ENCODE results near the gene HSPB8.

Gene HSPB8

DNA sequence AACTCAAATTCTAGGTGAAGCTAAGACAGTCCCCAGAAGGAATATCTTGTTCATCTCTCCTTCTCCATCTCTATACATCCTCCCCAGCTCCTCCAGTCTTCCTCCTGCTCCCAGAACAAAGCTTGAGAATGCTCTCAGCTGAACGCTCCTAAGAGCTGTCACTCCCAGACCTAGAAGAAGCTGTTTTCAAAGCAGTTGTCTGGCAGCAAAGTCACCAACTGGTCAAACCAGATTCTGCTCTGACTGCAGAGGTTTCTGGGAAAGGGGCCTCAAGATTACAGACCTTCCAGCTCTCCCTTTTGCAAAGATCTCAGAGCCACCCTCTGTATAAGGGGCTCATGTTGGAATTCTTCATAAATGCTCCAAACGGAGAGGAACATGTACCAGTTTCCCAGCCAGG, 9.6 kb upstream of the HSPB8 start:
- DNase-seq (ENCODE audit: insufficient read length, low spot score): no peak
- FAIRE-seq: no peak

DNA sequence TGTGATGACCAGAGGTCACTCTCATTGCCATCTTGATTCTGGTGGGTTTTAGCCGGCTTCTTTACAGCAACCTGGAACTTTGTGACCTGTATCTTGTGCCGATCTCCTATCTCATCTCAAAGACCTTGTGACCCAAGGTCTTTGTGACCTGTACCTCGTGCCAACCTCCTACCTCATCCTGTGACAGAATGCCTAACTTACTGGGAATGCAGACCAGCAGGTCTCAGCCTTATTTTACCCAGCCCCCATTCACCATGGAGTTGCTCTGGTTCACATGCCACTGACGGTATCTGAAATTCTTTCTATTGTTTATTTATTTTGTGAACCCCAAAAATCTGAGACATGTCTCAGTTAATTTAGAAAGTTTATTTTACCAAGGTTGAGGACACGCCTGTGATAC, 7.4 kb upstream of the HSPB8 start:
- DNase-seq (ENCODE audit: insufficient read length, low spot score): no peak
- FAIRE-seq: no peak

DNA sequence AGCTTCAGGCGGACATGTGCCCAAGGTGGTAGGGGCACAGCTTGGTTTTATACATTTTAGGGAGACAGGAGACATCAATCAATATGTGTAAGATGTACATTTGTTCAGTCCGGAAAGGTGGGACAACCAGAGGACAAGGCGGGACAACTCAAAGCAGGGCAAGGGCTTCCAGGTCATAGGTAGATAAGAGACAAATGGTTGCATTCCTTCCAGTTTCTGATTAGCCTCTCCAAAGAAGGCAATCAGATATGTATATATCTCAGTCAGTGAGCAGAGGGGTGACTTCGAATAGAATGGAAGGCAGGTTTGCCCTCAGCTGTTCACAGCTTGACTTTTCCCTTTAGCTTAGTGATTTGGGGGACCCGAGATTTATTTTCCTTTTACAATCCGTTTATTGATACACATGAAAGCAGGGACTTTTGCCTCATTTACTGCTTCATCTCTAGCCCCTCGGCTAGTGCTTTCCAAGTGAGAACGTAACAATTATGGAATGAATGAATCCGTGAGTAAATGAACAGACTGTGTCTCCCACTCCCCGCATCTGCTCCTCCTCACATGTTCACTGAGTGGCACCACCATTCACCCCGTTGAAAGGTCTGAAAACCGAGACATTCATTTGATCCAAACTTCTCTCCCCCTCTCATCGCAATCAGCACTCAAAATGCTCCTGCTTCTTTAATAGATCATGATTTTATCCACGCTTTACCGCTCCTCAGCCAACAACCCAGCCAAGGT, 6.9 kb upstream of the HSPB8 start:
- DNase-seq (ENCODE audit: insufficient read length, low spot score): no peak
- FAIRE-seq: no peak

DNA sequence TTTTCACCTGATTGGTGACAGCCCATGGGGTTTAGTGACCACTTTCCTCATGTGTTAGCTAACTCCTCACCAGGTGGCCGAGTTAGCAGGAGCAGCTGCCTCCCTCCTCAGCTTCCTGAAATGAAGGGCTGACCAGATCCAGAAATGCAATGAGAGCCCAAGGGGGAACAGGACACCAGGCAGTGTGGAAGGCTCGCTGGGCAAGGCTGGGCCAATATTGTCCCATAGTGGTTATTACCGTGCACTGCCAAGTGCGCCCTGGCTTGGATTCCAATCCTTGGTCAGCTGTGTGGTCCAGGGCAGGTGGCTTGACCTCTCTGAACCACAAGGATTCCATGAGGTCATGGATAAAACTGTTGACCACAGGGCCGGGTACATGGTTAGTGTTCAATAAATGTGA, 3.6 kb upstream of the HSPB8 start:
- FAIRE-seq (no peak), DNase-seq (ENCODE audit: insufficient read length, low spot score) (no peak)

DNA sequence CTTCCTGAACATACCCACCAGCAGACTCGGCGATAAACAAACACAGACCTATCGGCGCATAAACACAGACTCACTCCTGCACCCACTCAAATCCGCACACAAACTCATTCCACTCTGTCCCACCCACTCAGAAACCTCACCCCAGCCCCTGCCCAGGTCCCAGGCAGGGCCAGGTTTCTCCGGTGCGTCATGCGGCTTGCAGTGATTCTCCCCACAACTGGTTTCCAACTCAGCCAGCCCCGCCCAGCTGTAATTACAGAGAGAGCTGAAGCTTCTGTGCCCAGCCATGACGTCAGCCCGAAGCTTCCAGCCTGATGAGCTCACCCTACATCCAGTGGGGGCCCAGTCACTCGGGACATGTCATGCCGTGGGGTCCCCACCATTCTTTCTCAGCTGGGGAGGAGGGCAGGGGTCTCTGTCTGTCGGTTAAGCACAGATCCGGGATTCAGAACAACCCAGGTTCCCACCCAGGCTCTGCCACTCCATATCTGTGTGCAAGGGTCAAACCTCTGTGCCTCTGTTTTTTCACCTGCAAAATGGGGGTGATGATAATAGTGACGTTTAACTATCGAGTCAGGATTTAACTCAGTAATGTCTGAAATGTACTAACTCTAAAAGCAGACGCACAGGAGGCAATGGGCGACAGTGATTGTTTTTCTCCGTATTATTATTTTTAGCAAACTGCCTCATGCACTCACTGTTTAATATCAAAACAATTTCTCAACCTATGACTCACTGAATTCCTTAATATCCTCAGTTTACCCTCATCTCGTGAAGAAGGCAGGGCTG, 2.3 kb upstream of the HSPB8 start:
- FAIRE-seq: no peak
- no peak for DNase-seq (ENCODE audit: insufficient read length, low spot score)

DNA sequence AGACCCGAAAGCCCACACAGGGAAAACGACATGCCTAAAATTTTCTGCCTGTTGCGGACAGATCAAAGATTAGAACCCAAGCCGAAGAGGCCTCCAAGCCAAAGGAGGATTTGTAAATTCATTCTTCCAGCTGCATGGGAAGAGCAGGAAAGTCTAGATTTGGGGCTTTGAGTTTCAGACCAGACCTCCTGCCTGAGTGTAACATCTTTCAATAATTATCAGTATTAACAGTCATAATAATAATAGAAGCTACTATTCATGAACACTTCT, 1.7 kb upstream of the HSPB8 start:
- DNase-seq (ENCODE audit: insufficient read length, low spot score) (no peak), FAIRE-seq (no peak)

DNA sequence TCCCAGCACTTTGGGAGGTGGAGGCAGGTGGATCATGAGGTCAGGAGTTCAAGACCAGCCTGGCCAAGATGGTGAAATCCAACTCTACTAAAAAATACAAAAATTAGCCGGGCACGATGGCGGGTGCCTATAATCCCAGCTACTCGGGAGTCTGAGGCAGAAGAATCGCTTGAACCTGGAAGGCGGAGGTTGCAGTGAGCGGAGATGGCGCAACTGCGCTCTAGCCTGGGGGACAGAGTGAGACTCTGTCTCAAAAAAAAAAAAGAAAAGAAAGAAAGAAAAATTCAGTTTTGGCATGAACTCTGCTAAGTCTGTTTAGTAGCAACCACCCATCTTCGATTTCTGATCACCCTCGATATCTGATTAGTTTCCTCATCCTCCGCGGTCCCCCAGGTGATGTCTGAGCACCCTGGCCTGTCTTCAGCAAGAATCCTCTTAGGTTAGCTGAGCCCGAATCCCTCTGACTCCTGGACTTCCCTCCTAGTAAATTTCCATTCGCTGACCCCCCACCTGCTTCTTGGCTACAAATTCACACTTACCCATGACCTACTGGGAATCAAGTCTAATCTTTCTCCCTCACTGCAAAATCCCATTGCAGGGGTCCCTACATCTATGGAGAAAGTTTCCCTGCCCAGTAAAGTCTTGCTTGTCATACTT, 879 bp upstream of the HSPB8 start:
- no peak for DNase-seq (ENCODE audit: insufficient read length, low spot score)
- no peak for FAIRE-seq

DNA sequence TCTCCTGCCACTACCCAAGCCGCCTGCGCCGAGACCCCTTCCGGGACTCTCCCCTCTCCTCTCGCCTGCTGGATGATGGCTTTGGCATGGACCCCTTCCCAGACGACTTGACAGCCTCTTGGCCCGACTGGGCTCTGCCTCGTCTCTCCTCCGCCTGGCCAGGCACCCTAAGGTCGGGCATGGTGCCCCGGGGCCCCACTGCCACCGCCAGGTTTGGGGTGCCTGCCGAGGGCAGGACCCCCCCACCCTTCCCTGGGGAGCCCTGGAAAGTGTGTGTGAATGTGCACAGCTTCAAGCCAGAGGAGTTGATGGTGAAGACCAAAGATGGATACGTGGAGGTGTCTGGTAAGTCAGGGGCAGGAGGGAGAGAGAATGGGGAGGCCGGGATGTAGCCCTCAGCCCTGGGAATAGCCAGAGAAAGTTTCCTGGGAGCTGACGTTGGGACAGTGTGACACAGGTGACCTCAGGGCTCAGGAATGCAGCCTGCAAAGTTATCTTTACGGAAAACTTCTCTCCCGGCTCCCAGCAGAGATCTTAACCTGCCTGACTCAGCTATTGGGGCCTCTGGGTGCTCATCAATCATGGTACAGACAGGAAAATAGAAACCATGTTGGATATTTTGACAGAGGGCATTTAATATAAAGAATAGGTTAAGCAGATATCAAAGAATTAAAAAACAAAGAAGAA, 747 bp downstream of the HSPB8 start:
- DNase-seq (ENCODE audit: insufficient read length, low spot score): no peak
- FAIRE-seq: no peak

DNA sequence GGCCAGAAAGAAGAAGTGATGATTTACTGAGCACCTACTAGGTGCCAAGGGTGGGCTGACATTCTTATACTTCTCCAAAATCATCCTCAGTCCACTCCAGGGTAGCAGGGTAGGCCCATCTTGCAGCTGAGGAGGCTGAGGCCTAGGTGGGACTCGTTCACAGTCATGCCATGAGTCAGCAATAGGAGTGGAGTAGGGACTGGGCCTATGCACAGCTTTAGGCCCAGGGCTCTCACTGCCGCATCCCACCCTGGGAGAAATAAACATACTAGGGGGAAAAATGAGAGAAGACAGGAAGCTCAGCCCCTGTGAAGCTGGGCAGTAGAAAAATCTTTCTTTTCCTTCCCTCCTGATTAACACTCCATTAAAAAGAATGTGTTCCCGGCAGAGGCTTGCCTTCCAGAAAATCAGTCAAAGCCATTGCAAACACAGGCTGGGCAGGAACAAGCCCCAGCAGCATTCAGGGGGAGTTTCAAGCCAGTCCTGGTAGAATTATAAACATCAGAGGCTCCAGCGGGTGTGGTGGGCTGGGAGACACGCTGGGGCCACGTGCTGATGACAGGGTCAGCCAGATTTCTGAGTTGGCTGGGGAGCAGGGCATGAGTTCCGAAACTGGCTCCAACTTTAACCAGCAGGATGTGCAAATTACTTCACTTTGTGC, 1.8 kb downstream of the HSPB8 start:
- no peak for FAIRE-seq
- DNase-seq (ENCODE audit: insufficient read length, low spot score): no peak

DNA sequence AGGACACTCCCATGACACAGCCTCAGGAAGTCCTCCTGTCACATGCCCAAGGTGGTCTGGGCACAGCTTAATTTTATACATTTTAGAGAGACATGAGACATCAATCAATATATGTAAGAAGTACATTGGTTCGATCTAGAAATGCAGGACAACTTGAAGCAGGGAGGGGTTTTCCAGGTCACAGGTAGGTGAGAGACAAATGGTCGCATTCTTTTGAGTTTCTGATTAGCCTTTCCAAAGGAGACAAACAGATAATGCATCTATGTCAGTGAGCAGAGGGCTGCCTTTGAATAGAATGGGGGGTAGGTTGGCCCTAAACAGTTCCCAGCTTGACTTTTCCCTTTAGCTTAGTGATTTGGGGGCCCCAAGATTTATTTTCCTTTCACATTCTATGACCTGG, 2.5 kb downstream of the HSPB8 start:
- FAIRE-seq (no peak), DNase-seq (ENCODE audit: insufficient read length, low spot score) (no peak)

DNA sequence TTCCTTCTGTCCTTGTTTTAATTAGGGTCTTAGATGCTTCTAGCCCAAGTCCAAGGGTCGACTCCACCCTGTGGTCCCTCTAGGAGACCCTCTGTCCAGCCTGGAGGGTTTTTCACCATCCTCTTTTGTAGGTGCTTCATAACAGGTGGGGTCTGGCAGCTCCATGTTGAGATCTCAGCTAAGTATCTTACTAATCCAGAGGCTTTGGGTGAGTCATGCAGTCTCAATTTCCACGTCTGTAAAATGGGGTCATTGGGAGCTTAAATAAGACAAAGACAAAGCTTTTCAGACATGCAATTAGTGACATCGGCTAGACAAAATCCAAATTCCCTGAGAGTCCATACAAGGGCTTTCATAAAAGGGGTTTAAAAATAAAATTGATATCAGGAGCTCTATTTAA, 3.2 kb downstream of the HSPB8 start:
- DNase-seq (ENCODE audit: insufficient read length, low spot score) (no peak), FAIRE-seq (no peak)

DNA sequence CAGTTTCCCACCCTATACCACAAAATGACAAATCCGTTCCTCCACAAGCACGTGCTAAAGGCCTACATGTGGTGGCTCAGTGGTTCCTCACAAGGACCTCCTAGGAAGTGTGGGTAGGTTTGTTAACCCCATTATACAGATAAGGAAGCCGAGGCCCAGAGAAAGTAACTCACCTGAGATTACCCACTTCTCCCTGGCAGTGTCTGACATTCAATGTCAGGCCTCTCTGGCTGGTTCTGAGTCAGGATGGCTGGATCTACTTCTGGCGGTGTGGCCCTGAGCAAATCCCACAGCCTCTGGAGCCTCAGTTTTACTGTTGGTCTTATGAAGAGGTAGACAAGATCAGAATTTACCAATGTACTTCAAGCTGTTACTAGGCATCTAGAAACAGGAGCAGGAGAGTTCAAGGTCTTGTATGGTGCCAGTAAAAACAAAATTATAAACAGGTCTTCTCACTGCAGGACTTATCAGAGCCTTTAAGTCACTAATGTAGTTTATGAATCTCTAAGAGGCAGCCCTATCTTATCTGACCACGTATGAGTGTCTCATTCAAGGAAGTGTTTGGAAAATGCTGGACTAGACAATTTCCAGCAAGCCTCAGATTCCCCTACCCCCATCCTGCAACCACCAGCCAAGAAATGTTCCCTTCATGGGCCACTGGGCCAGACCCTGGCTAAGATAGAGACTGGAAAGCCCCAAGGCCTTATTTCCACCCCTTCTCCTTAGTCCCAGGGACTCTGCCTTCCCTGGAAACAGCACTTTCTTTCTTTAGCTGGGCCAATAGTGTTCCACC, 4.2 kb downstream of the HSPB8 start:
- no peak for DNase-seq (ENCODE audit: insufficient read length, low spot score)
- no peak for FAIRE-seq

DNA sequence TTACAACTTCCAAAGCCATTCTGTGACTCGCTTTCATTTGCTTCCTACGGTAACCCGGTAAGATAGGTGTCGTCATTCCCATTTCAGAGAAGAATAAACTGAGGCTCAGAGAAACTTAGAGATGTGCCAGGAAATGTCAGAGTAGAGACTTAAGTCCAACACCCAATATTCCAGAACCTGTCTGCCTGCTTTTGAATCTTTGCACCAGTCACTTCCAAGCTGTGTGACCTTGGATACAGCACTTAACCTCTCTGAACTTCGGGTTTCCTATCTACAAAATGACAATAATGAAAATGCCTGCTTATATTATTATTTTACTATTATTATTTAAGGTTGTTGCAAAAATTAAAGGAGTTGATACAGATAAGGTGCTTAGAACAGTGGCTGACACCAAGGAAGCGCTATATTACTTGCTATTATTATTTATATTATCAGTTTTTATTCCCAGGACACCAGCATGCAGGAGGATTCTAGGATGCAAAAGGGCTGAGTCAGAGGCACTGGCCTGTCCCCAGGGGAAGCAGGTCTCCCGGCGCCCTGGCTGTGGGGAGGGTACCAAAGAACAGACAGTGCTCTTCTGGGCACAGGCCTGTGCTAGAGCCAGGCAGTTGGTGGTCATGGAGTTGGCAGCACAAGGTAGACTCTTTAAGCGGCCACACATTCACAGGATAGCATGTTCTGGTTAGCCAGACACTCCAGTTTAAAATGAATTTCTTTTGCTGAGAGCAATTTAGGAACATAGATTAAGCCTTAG, 5.4 kb downstream of the HSPB8 start:
- no peak for DNase-seq (ENCODE audit: insufficient read length, low spot score)
- FAIRE-seq: no peak

DNA sequence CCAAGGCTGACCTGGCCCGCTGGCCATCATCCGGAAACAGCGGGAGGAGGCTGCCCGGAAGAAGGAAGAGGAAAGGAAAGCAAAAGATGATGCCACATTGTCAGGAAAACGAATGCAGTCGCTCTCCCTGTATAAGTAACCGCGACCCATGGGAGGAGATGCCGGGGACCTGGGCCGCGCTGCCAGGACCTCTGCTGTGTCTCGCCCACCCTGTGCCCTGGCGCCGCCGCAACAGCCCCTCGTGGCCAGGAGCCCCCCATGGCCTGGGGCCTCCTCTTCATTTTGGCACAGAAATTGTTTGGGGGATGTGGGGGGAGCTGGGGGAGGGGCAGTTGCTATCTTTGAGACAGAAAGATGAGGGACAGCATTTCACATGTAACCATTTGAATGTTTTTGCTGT, 16.5 kb downstream of the HSPB8 start:
- DNase-seq (ENCODE audit: insufficient read length, low spot score) (no peak), FAIRE-seq (no peak)

DNA sequence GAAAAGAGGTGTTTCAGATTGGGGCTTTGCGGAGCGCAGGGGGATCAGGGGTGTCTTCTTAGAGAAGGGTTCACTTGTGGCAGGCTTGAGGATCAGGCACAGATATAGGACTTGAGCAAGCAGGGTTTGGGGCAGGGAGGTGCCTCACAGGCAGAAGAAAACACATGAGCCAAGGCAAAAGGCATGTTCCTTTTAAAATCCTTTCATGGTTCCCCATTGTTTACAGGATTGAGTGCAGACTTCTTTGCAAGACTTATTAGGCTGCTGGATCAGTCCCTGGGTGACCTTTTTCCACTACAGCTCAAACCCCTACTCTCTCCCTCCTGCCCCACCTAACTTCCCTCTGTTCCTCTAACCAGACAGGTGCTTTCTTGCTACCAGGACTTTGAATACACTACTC, 19.7 kb downstream of the HSPB8 start:
- no peak for DNase-seq (ENCODE audit: insufficient read length, low spot score)

DNA sequence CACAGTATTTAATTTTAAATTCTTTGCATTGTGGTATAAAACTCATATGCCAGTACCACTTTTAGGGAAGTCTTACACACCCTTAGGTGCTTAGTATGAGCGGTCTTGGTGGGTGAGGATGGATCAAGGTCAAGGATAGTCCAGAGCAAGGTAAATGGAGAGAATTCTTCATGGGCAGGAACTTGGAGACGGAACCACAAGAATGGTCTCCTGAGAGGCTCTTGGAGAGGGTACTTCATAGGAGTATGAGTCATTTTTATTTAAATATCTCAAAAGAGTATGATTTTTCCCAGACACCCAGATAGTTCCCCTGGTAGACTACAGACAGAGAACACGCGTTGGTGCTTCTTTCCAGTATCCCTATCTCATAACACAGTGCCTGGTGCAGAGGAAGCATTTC, 21.9 kb downstream of the HSPB8 start:
- DNase-seq (ENCODE audit: insufficient read length, low spot score): no peak
- no peak for FAIRE-seq

More for the DNA sequence above, 19.7 kb downstream of the HSPB8 start:
- no peak for FAIRE-seq

DNA sequence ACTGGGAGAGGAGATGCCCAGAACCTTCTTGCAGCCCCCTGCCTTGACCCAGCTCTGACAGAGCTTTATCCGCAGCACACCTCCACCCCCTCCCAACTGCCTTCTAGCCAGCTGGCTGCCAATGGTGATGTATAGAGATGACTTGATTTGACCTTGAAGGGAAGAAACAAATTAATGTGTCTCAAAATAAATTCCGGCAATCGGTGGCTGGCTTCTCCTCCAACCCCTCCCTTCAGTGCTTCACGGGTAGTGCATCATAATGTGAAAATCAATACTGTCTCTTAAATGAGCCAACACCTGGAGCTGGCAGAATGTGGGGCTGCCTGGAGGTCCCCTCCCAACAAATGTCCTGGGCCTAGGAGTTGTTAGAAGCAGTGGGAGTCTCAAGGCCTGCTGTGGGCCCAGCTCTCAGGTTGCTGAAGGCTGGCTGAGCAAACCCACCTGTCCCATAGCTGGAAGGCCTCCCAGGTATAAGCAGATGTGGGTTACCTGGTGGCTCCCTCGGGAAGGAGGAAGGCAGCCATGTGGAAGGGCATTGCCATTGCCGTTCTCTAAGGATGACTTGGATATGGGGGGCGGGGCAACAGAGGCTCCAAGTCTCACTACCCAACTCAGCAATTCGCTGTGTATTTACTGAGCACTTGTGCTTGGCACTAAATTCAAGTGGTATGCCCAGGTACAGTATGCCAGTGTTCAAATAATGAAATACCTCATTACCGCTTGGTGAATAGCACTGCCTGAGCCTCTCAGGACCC, 23.2 kb downstream of the HSPB8 start:
- DNase-seq (ENCODE audit: insufficient read length, low spot score): no peak
- FAIRE-seq: no peak

DNA sequence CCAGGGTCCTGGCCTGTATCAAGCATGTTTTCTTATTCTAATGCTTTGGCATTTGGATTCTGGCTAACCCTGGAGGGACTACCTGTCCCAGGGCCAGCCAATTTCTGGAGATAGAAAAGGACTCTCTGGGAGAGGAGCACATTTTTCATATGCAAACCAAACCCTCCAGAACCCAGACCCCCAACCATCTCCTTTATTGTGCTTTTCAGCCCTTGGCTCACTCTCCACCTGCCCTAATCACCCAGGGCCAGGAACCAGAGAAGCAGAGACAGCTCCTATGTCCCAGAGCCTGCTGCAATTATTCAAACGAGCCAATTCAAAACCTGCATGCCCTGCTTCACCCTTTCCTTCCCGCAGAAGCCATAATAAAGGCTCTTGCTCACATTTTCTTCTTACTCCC, 23.8 kb downstream of the HSPB8 start:
- FAIRE-seq: no peak
- DNase-seq (ENCODE audit: insufficient read length, low spot score): no peak

DNA sequence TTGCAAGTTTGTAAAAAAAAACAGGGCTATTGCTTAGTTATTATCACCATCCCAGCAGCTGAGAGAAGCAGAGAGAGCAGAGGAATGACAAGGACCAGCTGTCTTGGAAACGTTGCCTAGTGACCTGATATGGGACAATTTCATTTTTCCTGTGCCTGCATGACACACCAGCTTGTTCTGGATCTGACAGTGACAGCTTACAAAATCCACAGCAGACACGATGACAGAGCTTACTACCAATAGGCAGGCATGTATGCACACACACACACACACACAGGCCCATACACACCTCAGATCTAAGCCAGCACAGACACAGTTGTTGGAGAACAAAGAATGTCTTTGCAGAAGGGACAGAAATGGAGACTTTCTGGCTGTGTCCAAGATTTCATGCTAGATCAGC, 25.4 kb downstream of the HSPB8 start:
- DNase-seq (ENCODE audit: insufficient read length, low spot score) (no peak), FAIRE-seq (no peak)
